ENCODE results near the gene RBM47.
"Not testable (repeated sequence)": the region's sequence is repeated elsewhere in the genome, so short reads cannot be mapped to it uniquely, and the experiment has no call there.

RBM47 gene

DNA sequence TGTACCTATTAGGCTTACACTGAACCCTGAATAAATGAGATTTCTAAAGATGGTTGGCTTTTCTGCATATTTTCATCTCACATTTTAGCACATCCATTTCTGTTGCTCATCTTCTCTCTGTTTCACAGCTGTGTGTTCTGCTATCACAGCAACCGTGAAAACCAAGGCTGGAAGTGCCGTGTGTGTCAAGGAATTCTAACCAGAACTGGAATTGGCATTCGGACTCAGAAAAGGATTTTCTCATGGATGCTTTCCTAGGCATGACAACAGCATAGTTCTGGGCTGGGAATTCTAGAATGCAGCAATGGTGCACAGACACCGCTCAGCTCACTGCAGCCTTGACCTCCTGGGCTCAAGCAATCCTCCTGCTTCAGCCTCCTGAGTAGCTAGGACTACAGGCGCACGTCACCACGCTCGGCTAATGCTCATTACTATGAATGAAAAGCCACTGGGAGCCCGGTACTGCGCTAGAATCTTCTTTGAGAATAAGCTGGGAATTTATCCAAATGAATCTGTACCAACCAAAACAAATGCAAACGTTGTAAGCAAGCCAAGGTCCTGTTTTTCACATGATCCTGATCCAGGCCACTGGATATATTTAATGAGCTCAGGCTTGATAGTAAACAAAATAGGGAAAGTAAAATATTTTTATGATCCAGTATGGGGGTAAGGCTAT is 105.2 kb downstream of the RBM47 start:
- no peak for DNase-seq

GRCh38 chr4:40523581-40523980 is 106.1 kb downstream of the RBM47 start:
- no peak for DNase-seq

GRCh38 chr4:40521957-40522356 is 107.7 kb downstream of the RBM47 start:
- no peak for DNase-seq

GRCh38 chr4:40520533-40520932 is 109.1 kb downstream of the RBM47 start:
- no peak for DNase-seq

DNA sequence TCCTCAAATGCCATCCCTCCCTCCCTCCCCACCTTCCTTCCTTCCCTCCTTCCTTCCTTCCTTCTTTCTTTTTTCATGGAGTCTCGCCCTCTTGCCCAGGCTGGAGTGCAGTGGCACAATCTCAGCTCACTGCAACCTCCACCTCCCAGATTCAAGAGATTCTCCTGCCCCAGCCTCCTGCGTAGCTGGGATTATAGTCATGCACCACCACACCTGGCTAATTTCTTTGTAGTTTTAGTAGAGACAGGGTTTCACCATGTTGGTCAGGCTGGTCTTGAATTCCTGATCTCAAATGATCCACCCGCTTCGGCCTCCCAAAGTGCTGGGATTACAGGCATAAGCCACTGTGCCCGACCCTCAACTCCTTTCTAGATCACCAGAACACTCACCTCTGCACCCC is 112.6 kb downstream of the RBM47 start:
- not testable (repeated sequence) for DNase-seq

DNA sequence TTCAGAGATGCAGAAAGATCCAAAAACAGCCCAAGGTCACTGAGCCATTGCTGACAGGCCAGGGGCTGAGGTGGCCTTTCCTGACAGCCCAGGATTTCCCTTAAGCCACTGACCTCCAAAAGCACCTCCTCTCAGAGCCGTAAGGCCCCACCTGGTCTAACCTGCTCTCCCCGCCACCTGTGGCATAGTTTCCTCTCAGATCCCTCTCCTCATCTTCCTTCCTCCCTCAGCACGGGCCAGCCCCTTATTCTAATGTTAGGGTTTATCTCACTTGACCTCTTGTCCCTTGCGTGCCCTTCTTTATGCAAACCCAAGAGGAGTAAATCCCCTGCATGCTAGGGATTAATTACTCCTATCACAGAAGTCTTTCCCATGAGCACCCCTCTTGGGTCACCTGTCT is 113.0 kb downstream of the RBM47 start:
- DNase-seq, result no peak

- no peak for DNase-seq
Measured at GRCh38 chr4:40515398-40516293, 114.0 kb downstream of the RBM47 start.

DNA sequence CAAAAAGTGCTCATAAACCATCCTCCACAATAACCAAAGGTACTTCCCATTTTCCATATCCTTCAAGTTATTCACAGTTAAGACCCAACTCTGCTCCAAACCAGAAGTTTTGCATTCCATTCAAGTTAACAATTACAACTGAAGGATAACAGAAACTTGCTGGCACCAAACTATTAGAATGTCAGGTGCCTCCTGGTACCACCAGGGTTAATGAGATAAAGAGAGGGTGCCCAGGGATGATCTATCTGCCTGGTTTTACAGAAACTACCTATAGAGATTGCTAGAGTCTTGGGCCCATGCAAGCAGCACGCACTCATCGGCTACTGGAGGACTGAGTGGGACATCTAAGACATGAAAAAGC is 114.6 kb downstream of the RBM47 start:
- DNase-seq, result no peak

DNA sequence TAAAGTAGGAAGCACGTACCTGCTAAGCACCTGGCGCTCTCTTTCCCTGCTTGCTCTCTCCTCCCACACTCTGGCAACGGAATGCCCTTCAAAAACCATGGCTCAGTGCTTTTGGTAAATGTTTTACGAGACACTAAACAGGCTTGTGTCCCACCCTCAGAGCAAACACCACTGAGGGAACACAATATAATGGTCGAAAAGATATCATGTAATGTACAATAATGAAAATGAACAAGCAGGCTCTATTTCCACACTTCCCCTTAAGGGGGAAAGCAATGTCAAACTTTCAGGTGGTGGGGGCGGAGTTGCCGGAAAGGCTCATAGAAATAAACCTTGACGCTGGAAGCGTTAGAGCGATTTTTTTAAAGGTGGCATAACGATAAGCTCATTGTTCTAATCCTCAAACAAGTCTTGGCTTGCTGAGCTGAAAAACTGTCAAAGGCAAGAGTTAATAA is 115.1 kb downstream of the RBM47 start:
- no peak for DNase-seq

DNA sequence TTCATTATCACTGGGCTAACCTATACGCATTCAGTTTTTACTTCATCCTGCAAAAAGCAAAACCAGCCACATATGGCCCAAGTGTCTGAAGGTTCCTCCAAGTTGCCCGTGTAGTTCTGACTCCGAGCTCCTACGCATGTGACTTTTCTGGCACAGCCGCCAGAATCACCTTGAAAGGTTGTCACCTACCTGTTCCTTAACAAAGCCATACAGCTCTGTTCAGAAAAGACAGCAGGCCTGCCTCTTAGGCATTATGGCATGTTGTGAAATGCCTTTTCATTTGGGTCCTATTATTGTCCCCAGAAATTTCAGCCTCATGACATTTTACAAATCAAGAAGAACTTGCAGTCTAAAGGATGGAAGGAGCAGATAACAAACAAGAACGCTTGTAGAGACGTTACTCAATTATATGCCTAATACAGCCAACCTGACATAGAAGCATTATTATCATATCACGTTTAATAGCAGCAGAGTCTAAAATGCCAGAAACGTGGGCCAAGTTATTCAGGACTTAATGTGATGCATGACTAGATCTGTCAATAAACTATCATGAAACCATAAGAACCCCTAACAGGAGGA is 118.5 kb downstream of the RBM47 start:
- no peak for DNase-seq

DNA sequence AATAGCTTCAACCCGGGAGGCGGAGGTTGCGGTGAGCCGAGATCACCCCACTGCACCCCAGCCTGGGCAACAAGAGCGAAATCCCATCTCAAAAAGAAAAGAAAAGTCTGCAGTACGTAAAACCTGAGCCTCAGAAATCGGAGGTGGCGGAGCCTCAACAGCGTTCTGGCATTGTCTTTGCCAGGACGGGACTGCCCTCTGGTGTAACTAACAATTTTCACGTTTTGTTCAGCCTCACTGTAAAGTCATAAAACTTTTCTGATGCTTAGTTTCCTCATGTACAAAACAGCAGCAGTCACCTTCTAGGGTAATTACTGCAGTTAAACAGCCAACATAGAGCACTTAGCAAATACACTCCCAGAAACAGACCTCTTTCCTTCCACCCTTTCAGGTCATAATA is 121.7 kb downstream of the RBM47 start:
- DNase-seq, result no peak

GRCh38 chr4:40506492-40506891 is 123.2 kb downstream of the RBM47 start:
- no peak for DNase-seq

- no peak for DNase-seq
Measured at GRCh38 chr4:40506066-40506465, 123.6 kb downstream of the RBM47 start.

DNA sequence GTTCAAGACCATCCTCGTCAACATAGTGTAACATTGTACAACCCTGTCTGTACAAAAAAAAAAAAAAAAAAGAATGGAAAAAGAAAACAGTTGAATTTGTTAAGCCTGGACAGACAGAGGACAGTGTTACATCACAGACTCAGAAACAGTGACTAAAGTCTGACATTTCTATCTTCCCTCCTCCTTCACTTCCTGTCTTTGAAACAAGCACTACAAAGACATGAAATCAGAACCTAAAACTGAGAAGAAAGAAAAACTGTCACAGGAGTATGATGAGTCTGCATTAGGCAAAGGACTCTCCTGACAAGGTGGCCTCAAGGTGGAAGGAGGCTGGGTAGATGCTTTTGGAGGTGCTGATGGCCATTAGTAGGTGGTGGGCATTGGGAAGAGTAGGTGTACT is 126.7 kb downstream of the RBM47 start:
- no peak for DNase-seq

DNA sequence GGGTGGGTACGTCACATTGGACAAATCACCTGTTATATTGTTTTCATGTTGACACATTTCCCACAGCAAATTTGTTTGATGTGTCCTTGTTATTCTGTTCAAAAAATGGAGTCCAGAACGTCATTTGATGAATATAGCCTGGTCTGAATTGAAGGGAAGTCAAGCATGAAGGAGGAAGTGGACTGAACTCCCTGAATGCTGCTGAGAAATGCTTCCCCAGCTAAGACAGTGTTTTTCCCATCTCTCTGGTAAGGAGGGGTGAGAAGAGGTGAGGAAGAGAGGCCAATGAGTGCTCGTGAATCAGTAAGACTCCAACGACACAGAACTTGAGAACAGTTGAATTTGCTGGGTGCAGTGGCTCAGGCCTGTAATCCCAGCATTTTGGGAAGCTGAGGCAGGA is 127.4 kb downstream of the RBM47 start:
- no peak for DNase-seq

DNA sequence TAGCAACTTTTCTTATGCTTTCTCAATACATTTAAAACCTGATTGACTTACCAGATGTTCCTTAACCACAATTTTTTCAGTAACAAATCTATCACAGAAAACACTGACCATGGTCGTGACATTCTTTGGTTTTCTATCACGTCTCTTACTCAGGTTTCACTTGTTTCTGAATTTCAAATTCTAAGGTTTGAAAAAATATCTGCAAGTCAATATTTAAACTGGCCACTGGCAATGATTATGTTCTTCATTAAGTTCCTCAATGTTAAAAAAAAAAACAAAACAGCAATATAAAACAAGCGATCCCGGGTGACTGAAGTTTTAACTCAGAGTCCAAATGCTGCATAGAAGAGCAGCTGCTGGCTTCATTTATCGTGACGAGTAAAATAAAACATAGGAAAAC is 128.9 kb downstream of the RBM47 start:
- no peak for DNase-seq

- DNase-seq, result no peak
Measured at GRCh38 chr4:40493160-40493559, 136.5 kb downstream of the RBM47 start.

DNA sequence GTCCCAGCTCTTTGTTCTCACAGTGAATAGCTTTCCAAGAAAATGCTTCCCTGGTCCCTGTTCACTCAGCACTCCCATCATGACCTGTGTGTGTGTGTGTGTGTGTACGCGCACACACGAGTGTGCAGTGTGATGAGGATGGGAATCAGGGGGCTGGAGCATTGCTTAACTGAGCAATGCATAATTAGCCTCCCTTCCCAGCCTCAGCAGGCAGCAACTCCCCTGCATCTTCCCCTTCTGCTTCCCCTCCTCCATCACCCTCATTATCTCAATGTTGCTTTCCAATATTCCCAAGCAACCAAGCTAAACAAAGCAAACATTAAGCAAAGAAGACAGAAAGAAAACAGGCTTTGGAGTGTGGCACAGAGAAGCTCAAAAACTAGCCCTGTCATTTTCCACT is 137.0 kb downstream of the RBM47 start:
- DNase-seq, result no peak

GRCh38 chr4:40490481-40490880 is 139.2 kb downstream of the RBM47 start:
- no peak for DNase-seq

GRCh38 chr4:40489961-40490360 is 139.7 kb downstream of the RBM47 start:
- no peak for DNase-seq

DNA sequence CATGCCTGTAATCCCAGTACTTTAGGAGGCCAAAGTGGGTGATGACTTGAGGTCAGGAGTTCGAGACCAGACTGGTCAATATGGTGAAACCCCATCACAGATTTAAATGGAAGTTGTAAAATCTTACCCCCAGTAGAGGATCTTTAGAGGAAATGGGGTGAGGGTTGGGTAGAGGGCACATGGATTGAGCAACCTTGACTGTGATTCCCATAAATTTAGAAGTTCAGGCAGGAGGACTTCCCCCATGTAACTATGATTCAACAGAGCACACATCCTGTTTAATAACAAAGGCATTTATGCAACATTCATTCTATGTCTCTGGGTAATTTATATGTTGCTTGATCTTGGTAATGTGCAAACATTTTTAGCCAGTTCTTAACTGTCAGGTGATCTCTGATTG is 143.1 kb downstream of the RBM47 start:
- DNase-seq, result no peak

DNA sequence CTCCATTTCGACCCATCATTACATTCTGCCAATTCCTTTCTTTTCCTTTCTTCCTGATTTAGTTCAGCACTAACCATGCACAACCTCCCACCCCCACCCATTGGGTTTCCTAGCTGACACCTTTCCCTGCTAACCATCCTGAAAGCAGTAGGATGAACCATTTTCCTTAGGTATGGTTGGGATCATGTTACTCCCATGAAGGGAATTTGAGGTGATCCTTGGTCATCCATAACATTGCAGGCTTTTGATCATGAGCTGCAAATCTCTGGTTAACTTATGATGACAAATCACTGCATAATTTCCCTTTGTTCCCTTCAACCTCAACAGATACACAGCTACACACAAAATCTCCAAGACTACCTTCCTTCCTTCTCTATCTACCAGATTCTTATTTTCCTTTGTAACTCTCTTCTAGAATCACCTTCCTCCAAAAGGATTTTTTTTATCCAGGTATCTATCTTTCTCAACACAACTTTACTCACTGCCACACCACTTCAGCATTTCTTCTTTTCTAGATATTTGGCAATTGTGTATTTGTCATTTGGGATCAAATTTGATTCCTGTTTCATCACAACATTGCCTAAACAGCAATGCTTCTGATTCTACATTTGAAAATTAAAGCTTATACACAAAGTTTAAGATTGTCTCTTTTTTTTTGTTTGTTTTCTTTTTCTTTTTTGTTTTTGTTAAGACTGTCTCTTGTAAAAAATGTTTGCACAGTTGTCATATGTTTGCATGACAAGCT is 145.1 kb downstream of the RBM47 start:
- no peak for DNase-seq

DNA sequence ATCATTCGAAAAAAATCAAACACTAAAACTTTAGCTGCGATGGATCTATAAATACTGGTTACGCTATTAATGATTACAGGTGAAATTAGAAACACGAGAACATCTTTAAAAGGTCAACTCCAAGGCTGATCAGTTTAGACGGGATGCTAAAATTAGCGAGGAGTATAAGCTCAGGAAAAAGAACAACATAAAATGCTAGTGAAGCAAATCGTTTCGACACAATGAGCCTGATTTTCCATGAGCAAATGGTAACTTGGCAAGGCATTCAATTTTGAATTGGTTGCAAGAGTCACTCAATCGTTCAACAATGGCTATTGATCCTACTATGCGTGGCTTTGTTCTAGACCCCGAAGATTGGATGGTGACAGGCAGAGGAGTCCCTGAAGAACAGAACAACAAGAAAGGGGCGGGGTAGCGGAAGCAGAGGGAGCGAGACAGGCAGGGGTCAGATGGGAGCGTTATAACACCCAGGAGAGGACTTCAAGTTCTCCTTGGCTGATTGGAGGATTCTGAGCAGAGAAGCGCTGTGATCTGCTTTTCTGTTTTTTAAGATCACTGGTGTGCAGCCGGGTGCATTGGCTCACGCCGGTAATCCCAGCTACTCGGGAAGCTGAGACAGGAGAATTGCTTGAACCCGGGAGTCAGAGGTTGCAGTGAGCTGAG is 146.5 kb downstream of the RBM47 start:
- no peak for DNase-seq
